ENCODE data around the gene DDX60. TPM values are rescaled to one million over a fixed set of nuclear protein-coding genes. Genes with fewer than 3 reads are reported as not detected.

The DDX60 gene
- total RNA-seq, 1 experiment from 2014 or later = 10.1 TPM

GRCh38 chr4:168337550-168337940 lies 19.0 kb upstream of the DDX60 start:
- Histone ChIP-seq H3K4me3 (ENCODE audit: low read depth in 2 of 2, low read length in 2 of 2) (no peak overlapping the region), H3K4me1 (ENCODE audit: control insufficient read depth, insufficient read depth, low read length) (no peaks in the 10 kb centered on the region), H3K27ac (ENCODE audit: low read length) (no peak overlapping the region), H3K36me3 (ENCODE audit: control insufficient read depth, insufficient read depth, low read length) (no peaks in the 10 kb centered on the region), H3K9me3 (ENCODE audit: control insufficient read depth, insufficient read depth, low read depth, low read length) (no peaks in the 10 kb centered on the region), H3K27me3 (ENCODE audit: control insufficient read depth, insufficient read depth, low read length) (no peaks in the 10 kb centered on the region)
- no peak for TF ChIP-seq CTCF (IDR thresholded peaks at IDR 0.05)
- TF ChIP-seq POLR2AphosphoS5 (IDR thresholded peaks at IDR 0.05; ENCODE audit: low read depth, low read length) = no peak
- TF ChIP-seq REST (IDR thresholded peaks at IDR 0.05; ENCODE audit: insufficient read depth in 1 of 2, low read depth in 2 of 2, low read length in 1 of 2) = no peak
- TF ChIP-seq TCF7L2 (IDR thresholded peaks at IDR 0.05; ENCODE audit: low read depth, low read length) = no peak
- TF ChIP-seq SIN3A (IDR thresholded peaks at IDR 0.05; ENCODE audit: borderline replicate concordance, insufficient read depth, low read depth, low read length) = no peak
- no TSS peak for BruUV-seq (replicated peaks)
- no peak for ATAC-seq
- POLR2A ChIA-PET = no interaction called here
- intact Hi-C loops (cut with micrococcal nuclease; ENCODE audit: unreplicated experiment) (no loop called here), in situ Hi-C loops (cut with HindIII; ENCODE audit: low pct_unique_long_range_greater_than_20kb, low sequenced_read_pairs) (no loop called here)
- CTCF ChIA-PET = no interaction called here
- no peak for DNase-seq (ENCODE audit: low read depth, low spot score)

GRCh38 chr4:168336837-168337549 lies 18.4 kb upstream of the DDX60 start:
- TF ChIP-seq SIN3A (IDR thresholded peaks at IDR 0.05; ENCODE audit: borderline replicate concordance, insufficient read depth, low read depth, low read length) = no peak
- TF ChIP-seq REST (IDR thresholded peaks at IDR 0.05; ENCODE audit: insufficient read depth in 1 of 2, low read depth in 2 of 2, low read length in 1 of 2) = no peak
- DNase-seq (ENCODE audit: low read depth, low spot score) (no peak), ATAC-seq (no peak)
- POLR2A ChIA-PET = no interaction called here
- Histone ChIP-seq H3K36me3 (ENCODE audit: control insufficient read depth, insufficient read depth, low read length) (no peaks in the 10 kb centered on the region), H3K4me1 (ENCODE audit: control insufficient read depth, insufficient read depth, low read length) (no peaks in the 10 kb centered on the region), H3K9me3 (ENCODE audit: control insufficient read depth, insufficient read depth, low read depth, low read length) (no peaks in the 10 kb centered on the region), H3K4me3 (ENCODE audit: low read depth in 2 of 2, low read length in 2 of 2) (no peak overlapping the region), H3K27ac (ENCODE audit: low read length) (no peak overlapping the region), H3K27me3 (ENCODE audit: control insufficient read depth, insufficient read depth, low read length) (no peaks in the 10 kb centered on the region)
- in situ Hi-C loops (cut with HindIII; ENCODE audit: low pct_unique_long_range_greater_than_20kb, low sequenced_read_pairs) (no loop called here), intact Hi-C loops (cut with micrococcal nuclease; ENCODE audit: unreplicated experiment) (no loop called here)
- BruUV-seq (replicated peaks) = no TSS peak
- CTCF ChIA-PET = no interaction called here
